SK-N-SH (cell line): ENCODE data around the gene FMN1. TPM values are rescaled to one million over a fixed set of nuclear protein-coding genes. Genes with fewer than 3 reads are reported as not detected.

Experiments used
- CTCF ChIA-PET: fragments of 300-600, 350-600 bp; formaldehyde crosslinking; extraction: SDS; loops from one replicate; lab custom pipeline; 2021; lab: Yijun Ruan, JAX
- POLR2A ChIA-PET: fragments of 350-600 bp; sonication (Branson Sonifier 250); formaldehyde crosslinking; extraction: SDS; loops from one replicate; lab custom pipeline; 2020; ENCODE audit warnings: antibody characterized with exemption, inconsistent platforms; lab: Yijun Ruan, JAX
- DNase-seq: peaks from one replicate; pipeline ENCODE4 v3.0.0; 2012
- H2AFZ ChIP-seq: fragments of 200-600 bp; sonication (generic); 2 replicates; pipeline ENCODE4 v1.8.1; 2016; ENCODE audit warnings: antibody characterized with exemption, mild to moderate bottlenecking, low read depth
- H3F3A ChIP-seq: fragments of 200-600 bp; sonication (generic); replicated peaks from 2 replicates; pipeline ENCODE3; 2016; ENCODE audit warnings: antibody characterized with exemption, mild to moderate bottlenecking; ENCODE audit not compliant: insufficient read depth
- H3K27ac ChIP-seq, 2 experiments: fragments of 200-500 bp in 1 of 2; fragments of 200-600 bp in 1 of 2; sonication (Bioruptor generic) in 1 of 2; sonication (generic), shearing (Covaris generic) in 1 of 2; 2 replicates each; pipeline versions ENCODE4 v1.5.1 to v1.6.1; 2014 to 2016; ENCODE audit warnings: low read depth in 2 of 2, inconsistent platforms in 1 of 2, low read length in 1 of 2, mild to moderate bottlenecking in 1 of 2, mixed read lengths in 1 of 2
- H3K27me3 ChIP-seq: fragments of 200-600 bp; sonication (generic), shearing (Covaris generic); 2 replicates; pipeline ENCODE4 v1.6.1; 2016; ENCODE audit warnings: mixed run types; ENCODE audit not compliant: insufficient read depth
- H3K36me3 ChIP-seq, 2 experiments: fragments of 200-500 bp in 1 of 2; fragments of 200-600 bp in 1 of 2; sonication (Bioruptor generic) in 1 of 2; sonication (generic) in 1 of 2; replicated peaks in 1 of 2; 2 replicates each; pipeline versions ENCODE3 to v1.5.1; 2014 to 2016; ENCODE audit warnings: low read length in 1 of 2, mild to moderate bottlenecking in 1 of 2; ENCODE audit not compliant: insufficient read depth in 2 of 2, control insufficient read depth in 1 of 2
- H3K4me1 ChIP-seq, 2 experiments: fragments of 200-500 bp in 1 of 2; fragments of 200-600 bp in 1 of 2; sonication (Bioruptor generic) in 1 of 2; sonication (generic), shearing (Covaris generic) in 1 of 2; 2 replicates each; pipeline versions ENCODE4 v1.5.1 to v1.6.1; 2014 to 2016; ENCODE audit warnings: low read depth in 1 of 2, low read length in 1 of 2, mixed run types in 1 of 2; ENCODE audit not compliant: insufficient read depth in 2 of 2, control insufficient read depth in 1 of 2
- H3K4me2 ChIP-seq: fragments of 200-600 bp; sonication (generic), shearing (Covaris generic); 2 replicates; pipeline ENCODE4 v1.6.1; 2017; ENCODE audit warnings: mixed run types
- H3K4me3 ChIP-seq, 2 experiments: fragments of 200-500 bp in 1 of 2; fragments of 200-600 bp in 1 of 2; sonication (Bioruptor generic) in 1 of 2; sonication (generic), shearing (Covaris generic) in 1 of 2; 2 replicates each; pipeline versions ENCODE4 v1.5.1 to v1.8.1; 2014 to 2016; ENCODE audit warnings: low read depth in 2 of 2, inconsistent platforms in 1 of 2, low read length in 1 of 2, mild to moderate bottlenecking in 1 of 2, mixed read lengths in 1 of 2, moderate library complexity in 1 of 2
- H3K79me2 ChIP-seq: fragments of 200-600 bp; sonication (generic); 2 replicates; pipeline ENCODE4 v1.8.1; 2017; ENCODE audit warnings: mild to moderate bottlenecking; ENCODE audit not compliant: insufficient read depth
- H3K9ac ChIP-seq: fragments of 200-600 bp; sonication (generic); 2 replicates; pipeline ENCODE4 v1.6.1; 2017; ENCODE audit warnings: mixed run types
- H3K9me2 ChIP-seq: fragments of 200-600 bp; sonication (generic); 2 replicates; pipeline ENCODE4 v1.6.1; 2017; ENCODE audit warnings: mixed run types
- H3K9me3 ChIP-seq: fragments of 200-600 bp; sonication (generic); 2 replicates; pipeline ENCODE4 v1.6.1; 2017; ENCODE audit warnings: mixed run types, mild to moderate bottlenecking, moderate library complexity
- H4K20me1 ChIP-seq: fragments of 200-600 bp; sonication (generic); 2 replicates; pipeline ENCODE4 v1.6.1; 2017; ENCODE audit warnings: mild to moderate bottlenecking, mixed run types; ENCODE audit not compliant: insufficient read depth
- CTCF ChIP-seq: fragments of 200-600 bp; sonication (generic); IDR thresholded peaks from 2 replicates; pipeline ENCODE4 v1.6.1; 2017; ENCODE audit warnings: antibody characterized with exemption, mild to moderate bottlenecking, moderate library complexity
- ELF1 ChIP-seq: IDR thresholded peaks from 2 replicates; pipeline ENCODE4 v1.4.0; 2012
- EP300 ChIP-seq, 2 experiments: IDR thresholded peaks; 2 replicates each; pipeline versions ENCODE4 v1.4.0 to v1.6.1; 2012; ENCODE audit warnings: borderline replicate concordance in 1 of 2, low read depth in 1 of 2, low read length in 1 of 2
- FOXJ3 ChIP-seq: sonication (generic); formaldehyde crosslinking; IDR thresholded peaks from 2 replicates; pipeline ENCODE4 v1.5.1; 2020; ENCODE audit warnings: mild to moderate bottlenecking, missing genetic modification reagents
- FOXM1 ChIP-seq: IDR thresholded peaks from 2 replicates; pipeline ENCODE4 v1.4.0; 2012; ENCODE audit warnings: low read depth, mild to moderate bottlenecking
- GABPA ChIP-seq: IDR thresholded peaks from 2 replicates; pipeline ENCODE4 v1.4.0; 2012; ENCODE audit warnings: low read depth, mild to moderate bottlenecking
- MAX ChIP-seq: IDR thresholded peaks from 2 replicates; pipeline ENCODE4 v1.4.0; 2012; ENCODE audit warnings: low read depth
- MXI1 ChIP-seq: IDR thresholded peaks from 2 replicates; pipeline ENCODE4 v1.6.1; 2012; ENCODE audit warnings: mild to moderate bottlenecking, low read depth, low read length, improper control_type of control experiment
- NFIC ChIP-seq: IDR thresholded peaks from 2 replicates; pipeline ENCODE4 v1.4.0; 2012; ENCODE audit warnings: borderline replicate concordance
- NRF1 ChIP-seq: IDR thresholded peaks from 2 replicates; pipeline ENCODE4 v1.6.1; 2012; ENCODE audit warnings: low read depth, mild to moderate bottlenecking, low read length
- RAD21 ChIP-seq: IDR thresholded peaks from 2 replicates; pipeline ENCODE4 v1.6.1; 2012; ENCODE audit warnings: mild to moderate bottlenecking, low read length
- RFX5 ChIP-seq: IDR thresholded peaks from 2 replicates; pipeline ENCODE4 v1.6.1; 2012; ENCODE audit warnings: mild to moderate bottlenecking, improper control_type of control experiment, low read length
- RXRA ChIP-seq: IDR thresholded peaks from 2 replicates; pipeline ENCODE4 v1.4.0; 2012; ENCODE audit warnings: low read depth, mild to moderate bottlenecking, borderline replicate concordance
- SIN3A ChIP-seq: IDR thresholded peaks from 2 replicates; pipeline ENCODE4 v1.6.1; 2012; ENCODE audit warnings: low read depth, mild to moderate bottlenecking, low read length, moderate library complexity, borderline replicate concordance
- TCF12 ChIP-seq: IDR thresholded peaks from 2 replicates; pipeline ENCODE4 v1.4.0; 2012
- USF1 ChIP-seq: IDR thresholded peaks from 2 replicates; pipeline ENCODE4 v1.4.0; 2012; ENCODE audit warnings: low read depth, borderline replicate concordance
- YY1 ChIP-seq: IDR thresholded peaks from 2 replicates; pipeline ENCODE4 v1.4.0; 2012; ENCODE audit warnings: low read depth, mild to moderate bottlenecking
- WGBS: methylation state at CpG from one replicate; pipeline ENCODE4 v1.1.6; 2017; ENCODE audit warnings: low lambda C conversion rate; 5-methylcytosine and 5-hydroxymethylcytosine counted together
- polyA plus RNA-seq, 3 experiments: library from polyadenylated mRNA; depleted of rRNA; stranded (reverse); fragments of >200 nt; gene quantifications; 2 replicates each; pipeline ENCODE4 v1.2.3, GENCODE V29; 2012

FMN1 gene
- polyA plus RNA-seq, 1 of the 3 experiments (the other 2 are of a cell fraction) = 9.1 TPM

- POLR2A ChIA-PET = interaction anchor here (0.9 kb wide), 1 partner anchor 10 kb away, joined by 3 read pairs; no protein-coding TSS in a partner anchor
- H3K79me2 ChIP-seq = peaks cover 57% of the 10 kb centered on the region
- no peak overlapping the region for H3K27ac ChIP-seq
- no peak overlapping the region for H3K4me2 ChIP-seq
- H3K9ac ChIP-seq = no peak overlapping the region
- H3K9me2 ChIP-seq = no peaks in the 10 kb centered on the region
- WGBS = 90% methylated on average over 1 of the region's 1 CpG
- no peak overlapping the region for H3K4me3 ChIP-seq
- H3K4me1 ChIP-seq = no peaks in the 10 kb centered on the region
- CTCF ChIA-PET = interaction anchor here (0.5 to 2.1 kb wide), 16 partner anchors 9 to 277 kb away, joined by 3 to 15 read pairs (median 4); no protein-coding TSS in a partner anchor
- H4K20me1 ChIP-seq = no peaks in the 10 kb centered on the region; the same call in 1 of the 2 replicates
- no peak overlapping the region for H2AFZ ChIP-seq
- H3F3A ChIP-seq = peaks cover 8% of the 10 kb centered on the region
- no peaks in the 10 kb centered on the region for H3K9me3 ChIP-seq
- H3K27me3 ChIP-seq = no peaks in the 10 kb centered on the region
- TF ChIP-seq TCF12 = no peak
- no peak for TF ChIP-seq RFX5
- TF ChIP-seq EP300 (IDR thresholded peaks at IDR 0.05; ENCODE audit: borderline replicate concordance in 1 of 2, low read depth in 1 of 2, low read length in 1 of 2) = no peak
- TF ChIP-seq CTCF = peak; percentile 43
- TF ChIP-seq GABPA = no peak
- peak; percentile 34 for TF ChIP-seq RAD21
- no peak for DNase-seq
- peaks cover 0 to 51% of the 10 kb centered on the region in 2 experiments for H3K36me3 ChIP-seq
Observed at GRCh38 chr15:32936283-32936918, 258.1 kb downstream of the FMN1 start.

- ChIA-PET POLR2A (no interaction called here), CTCF (interaction anchor here (2.0 to 2.1 kb wide), 2 partner anchors 31 to 273 kb away, joined by 5 to 15 read pairs; no protein-coding TSS in a partner anchor)
- WGBS = 97% methylated on average over 5 of the region's 5 CpGs
- peaks cover 0 to 52% of the 10 kb centered on the region in 2 experiments for H3K36me3 ChIP-seq
- no peak overlapping the region for H3K4me3 ChIP-seq
- no peak overlapping the region for H2AFZ ChIP-seq
- H3K4me1 ChIP-seq = no peaks in the 10 kb centered on the region
- DNase-seq = no peak
- H3K27me3 ChIP-seq = no peaks in the 10 kb centered on the region
- no peaks in the 10 kb centered on the region for H4K20me1 ChIP-seq
- H3K9me2 ChIP-seq = no peaks in the 10 kb centered on the region
- H3K4me2 ChIP-seq = no peak overlapping the region
- H3K79me2 ChIP-seq = peaks cover 53% of the 10 kb centered on the region
- TF ChIP-seq USF1 (no peak), MXI1 (no peak), FOXM1 (no peak), CTCF (no peak), YY1 (no peak), RXRA (no peak), MAX (no peak), ELF1 (no peak), NRF1 (no peak), SIN3A (no peak), FOXJ3 (no peak), RAD21 (no peak), EP300 (IDR thresholded peaks at IDR 0.05; ENCODE audit: borderline replicate concordance in 1 of 2, low read depth in 1 of 2, low read length in 1 of 2) (no peak), NFIC (no peak), RFX5 (no peak)
- H3K9ac ChIP-seq = no peak overlapping the region
- H3F3A ChIP-seq = peaks cover 16% of the 10 kb centered on the region
- H3K9me3 ChIP-seq = no peaks in the 10 kb centered on the region
- no peak overlapping the region for H3K27ac ChIP-seq
Observed at GRCh38 chr15:32935139-32935538, 259.4 kb downstream of the FMN1 start.
